A673 (cell line): Measurements from ENCODE around the gene CHST9.

Experiments
- EZH2 ChIP-seq: fragments of 200-600 bp; sonication (generic); IDR thresholded peaks from 2 replicates; pipeline ENCODE4 v1.6.1; 2017; ENCODE audit warnings: borderline replicate concordance, low read depth, mild to moderate bottlenecking, mixed read lengths, antibody characterized with exemption, low read length; ENCODE audit not compliant: poor library complexity, severe bottlenecking
- TF ChIP-seq, protein P1 (sequence below): fragments of 300-800, 200-600 bp; sonication (generic); conservative IDR thresholded peaks from 2 replicates; pipeline ENCODE4 v1.5.1; 2017; ENCODE audit warnings: low read depth, mild to moderate bottlenecking, antibody characterized with exemption, low read length, moderate library complexity, mixed read lengths

DNA sequence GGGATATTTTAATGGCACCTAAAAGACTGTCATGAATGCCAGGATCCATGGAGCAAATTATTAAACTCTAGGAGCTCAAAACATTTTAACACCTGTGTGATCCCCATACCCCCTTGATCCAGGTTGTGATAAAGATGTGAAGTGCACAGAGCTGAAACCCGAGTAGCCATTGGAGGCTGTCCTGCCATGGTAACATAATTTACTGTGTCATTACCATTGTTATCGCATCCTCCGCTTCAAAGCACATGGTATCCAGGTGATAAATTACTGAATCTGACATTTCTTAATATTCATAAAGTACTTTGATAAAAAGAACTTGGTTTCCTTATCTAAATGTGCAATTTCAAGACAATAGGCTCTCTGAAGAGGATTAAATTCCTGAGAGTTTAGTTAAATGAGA is 109.3 kb downstream of the CHST9 start:
- TF ChIP-seq, protein P1, sequence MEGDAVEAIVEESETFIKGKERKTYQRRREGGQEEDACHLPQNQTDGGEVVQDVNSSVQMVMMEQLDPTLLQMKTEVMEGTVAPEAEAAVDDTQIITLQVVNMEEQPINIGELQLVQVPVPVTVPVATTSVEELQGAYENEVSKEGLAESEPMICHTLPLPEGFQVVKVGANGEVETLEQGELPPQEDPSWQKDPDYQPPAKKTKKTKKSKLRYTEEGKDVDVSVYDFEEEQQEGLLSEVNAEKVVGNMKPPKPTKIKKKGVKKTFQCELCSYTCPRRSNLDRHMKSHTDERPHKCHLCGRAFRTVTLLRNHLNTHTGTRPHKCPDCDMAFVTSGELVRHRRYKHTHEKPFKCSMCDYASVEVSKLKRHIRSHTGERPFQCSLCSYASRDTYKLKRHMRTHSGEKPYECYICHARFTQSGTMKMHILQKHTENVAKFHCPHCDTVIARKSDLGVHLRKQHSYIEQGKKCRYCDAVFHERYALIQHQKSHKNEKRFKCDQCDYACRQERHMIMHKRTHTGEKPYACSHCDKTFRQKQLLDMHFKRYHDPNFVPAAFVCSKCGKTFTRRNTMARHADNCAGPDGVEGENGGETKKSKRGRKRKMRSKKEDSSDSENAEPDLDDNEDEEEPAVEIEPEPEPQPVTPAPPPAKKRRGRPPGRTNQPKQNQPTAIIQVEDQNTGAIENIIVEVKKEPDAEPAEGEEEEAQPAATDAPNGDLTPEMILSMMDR, result no peak
- no peak for TF ChIP-seq EZH2
